ENCODE results near the gene BLVRB.
A peak's percentile ranks its signal among the peaks of the same experiment; 100 is the strongest.

DNA sequence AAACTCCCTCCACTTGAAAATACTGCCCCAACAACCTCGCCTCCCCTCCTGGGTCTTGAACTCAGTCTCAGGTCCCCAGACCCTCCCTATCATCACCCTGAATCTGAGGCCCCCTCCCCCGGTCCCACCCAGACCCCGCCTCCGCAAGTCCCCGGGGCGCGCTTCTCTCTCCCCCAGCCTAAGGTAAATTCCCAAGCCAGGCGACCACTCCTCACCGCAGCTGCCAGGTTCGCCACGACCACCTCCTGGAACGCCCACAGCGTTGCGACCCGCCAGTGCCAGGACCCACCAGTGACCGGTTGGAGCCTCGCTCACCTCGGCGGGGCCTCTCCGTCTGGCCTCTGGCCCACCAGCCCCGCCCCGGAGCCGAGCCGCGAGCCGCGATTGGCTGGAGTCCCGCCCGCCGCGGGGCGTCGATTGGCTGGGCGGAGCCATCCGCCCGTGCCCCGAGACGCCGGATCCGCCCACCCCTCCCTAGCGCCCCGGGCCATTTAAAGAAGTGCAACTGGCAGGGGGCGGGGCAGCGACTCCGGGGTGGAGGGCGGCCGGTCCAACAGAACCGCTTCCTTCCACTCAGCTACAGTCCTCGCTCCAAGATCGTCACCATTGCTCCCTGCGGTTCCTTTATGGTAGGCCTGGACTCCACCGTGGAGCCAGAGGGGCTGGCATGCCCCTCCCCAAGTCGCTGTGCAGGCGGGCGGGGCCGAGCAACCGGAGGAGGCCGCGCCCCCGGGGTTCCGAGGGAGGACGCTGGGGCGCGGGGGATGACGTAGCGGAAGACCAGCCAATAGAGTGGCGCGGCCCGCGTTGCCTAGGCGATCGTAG, 21.3 kb downstream of the BLVRB start, which contains the start of gene SERTAD3:
- TF ChIP-seq JUND (IDR thresholded peaks at IDR 0.05) (no peak), EZH2 (IDR thresholded peaks at IDR 0.05) (no peak), ZNF274 (IDR thresholded peaks at IDR 0.05; ENCODE audit: low read depth, low read length) (no peak), POLR2A (IDR thresholded peaks at IDR 0.05; ENCODE audit: borderline replicate concordance, extremely low read depth, insufficient read depth, insufficient read length) (peak; percentile 71), CBX3 (IDR thresholded peaks at IDR 0.05; ENCODE audit: low read depth) (no peak), ELF1 (IDR thresholded peaks at IDR 0.05; ENCODE audit: borderline replicate concordance, low read depth) (no peak), FOSL1 (IDR thresholded peaks at IDR 0.05; ENCODE audit: low read depth) (no peak), EGR1 (IDR thresholded peaks at IDR 0.05; ENCODE audit: low read depth) (peak; percentile 77), ZFX (IDR thresholded peaks at IDR 0.05) (no peak), RAD21 (IDR thresholded peaks at IDR 0.05; ENCODE audit: low read depth) (no peak), POLR2AphosphoS5 (IDR thresholded peaks at IDR 0.05; ENCODE audit: low read depth, low read length) (peak; percentile 92)
- TF ChIP-seq, protein P1, sequence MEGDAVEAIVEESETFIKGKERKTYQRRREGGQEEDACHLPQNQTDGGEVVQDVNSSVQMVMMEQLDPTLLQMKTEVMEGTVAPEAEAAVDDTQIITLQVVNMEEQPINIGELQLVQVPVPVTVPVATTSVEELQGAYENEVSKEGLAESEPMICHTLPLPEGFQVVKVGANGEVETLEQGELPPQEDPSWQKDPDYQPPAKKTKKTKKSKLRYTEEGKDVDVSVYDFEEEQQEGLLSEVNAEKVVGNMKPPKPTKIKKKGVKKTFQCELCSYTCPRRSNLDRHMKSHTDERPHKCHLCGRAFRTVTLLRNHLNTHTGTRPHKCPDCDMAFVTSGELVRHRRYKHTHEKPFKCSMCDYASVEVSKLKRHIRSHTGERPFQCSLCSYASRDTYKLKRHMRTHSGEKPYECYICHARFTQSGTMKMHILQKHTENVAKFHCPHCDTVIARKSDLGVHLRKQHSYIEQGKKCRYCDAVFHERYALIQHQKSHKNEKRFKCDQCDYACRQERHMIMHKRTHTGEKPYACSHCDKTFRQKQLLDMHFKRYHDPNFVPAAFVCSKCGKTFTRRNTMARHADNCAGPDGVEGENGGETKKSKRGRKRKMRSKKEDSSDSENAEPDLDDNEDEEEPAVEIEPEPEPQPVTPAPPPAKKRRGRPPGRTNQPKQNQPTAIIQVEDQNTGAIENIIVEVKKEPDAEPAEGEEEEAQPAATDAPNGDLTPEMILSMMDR (IDR thresholded peaks at IDR 0.05 in 2 of 3, conservative IDR thresholded peaks at IDR 0.05 in 1 of 3; ENCODE audit: borderline replicate concordance in 1 of 3, insufficient read depth in 1 of 3, low read depth in 2 of 3, low read length in 2 of 3) = no peak
- TF ChIP-seq, protein P2, sequence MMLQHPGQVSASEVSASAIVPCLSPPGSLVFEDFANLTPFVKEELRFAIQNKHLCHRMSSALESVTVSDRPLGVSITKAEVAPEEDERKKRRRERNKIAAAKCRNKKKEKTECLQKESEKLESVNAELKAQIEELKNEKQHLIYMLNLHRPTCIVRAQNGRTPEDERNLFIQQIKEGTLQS (IDR thresholded peaks at IDR 0.05) = no peak
- TF ChIP-seq, protein P3, sequence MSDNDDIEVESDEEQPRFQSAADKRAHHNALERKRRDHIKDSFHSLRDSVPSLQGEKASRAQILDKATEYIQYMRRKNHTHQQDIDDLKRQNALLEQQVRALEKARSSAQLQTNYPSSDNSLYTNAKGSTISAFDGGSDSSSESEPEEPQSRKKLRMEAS (IDR thresholded peaks at IDR 0.05) = no peak; the same call in 1 of the 2 replicates
